ENCODE data around the gene HDAC10.

DNA sequence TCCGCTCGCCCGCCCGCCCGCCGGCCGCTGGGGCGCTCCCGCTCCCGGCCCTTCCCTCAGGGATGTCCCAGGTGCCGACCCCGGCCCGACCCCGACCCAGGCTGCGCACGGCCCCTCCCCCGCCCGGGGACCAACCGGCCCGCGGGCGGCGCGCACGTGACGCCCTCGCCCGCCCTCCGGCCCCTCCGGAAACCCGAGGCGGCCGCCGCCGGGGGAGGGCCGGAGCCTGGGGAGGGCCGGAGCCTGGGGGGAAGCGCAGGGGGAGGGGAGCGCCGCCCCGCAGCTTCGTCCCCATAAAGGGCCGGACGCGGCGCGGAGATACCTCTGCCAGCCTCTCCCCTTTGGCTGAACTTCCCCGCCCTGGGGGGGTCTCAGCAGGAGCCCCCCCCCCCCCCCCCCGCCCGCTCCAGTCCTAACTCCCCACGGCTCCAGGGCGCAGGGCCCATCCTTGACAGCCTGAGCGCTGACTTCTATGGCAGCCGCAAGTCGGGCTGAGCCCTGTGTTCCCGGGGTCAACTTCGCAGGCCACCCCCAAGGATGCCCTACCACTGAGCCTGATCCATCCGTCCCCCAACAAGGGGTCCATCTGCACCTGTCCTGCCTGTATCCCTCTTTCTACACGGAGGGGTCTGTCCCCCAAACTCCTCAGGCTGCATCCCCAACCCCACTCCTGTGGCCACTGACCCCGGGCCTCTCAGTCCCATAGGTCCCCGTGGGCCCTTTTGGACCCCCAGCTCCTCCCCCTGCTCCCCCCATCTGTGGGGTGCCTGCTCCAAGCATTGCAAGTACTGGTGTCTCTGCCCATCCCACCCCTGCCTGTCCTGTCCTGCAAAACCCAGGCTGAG lies 10.8 kb upstream of the HDAC10 start, which contains the start of gene MAPK12:
- TF ChIP-seq FOXJ3 (CRISPR knock-in tag; IDR thresholded peaks at IDR 0.05), result no peak
- no peak for TF ChIP-seq EP300 (IDR thresholded peaks at IDR 0.05; ENCODE audit: borderline replicate concordance in 1 of 2, low read depth in 1 of 2, low read length in 1 of 2)
- TF ChIP-seq, protein P1, sequence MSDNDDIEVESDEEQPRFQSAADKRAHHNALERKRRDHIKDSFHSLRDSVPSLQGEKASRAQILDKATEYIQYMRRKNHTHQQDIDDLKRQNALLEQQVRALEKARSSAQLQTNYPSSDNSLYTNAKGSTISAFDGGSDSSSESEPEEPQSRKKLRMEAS (IDR thresholded peaks at IDR 0.05; ENCODE audit: low read depth), result 0 out of 2 replicates have a peak, but pooled peaks have one; percentile 8
- no peak for TF ChIP-seq NFIC (IDR thresholded peaks at IDR 0.05; ENCODE audit: borderline replicate concordance)
- TF ChIP-seq, protein P2, sequence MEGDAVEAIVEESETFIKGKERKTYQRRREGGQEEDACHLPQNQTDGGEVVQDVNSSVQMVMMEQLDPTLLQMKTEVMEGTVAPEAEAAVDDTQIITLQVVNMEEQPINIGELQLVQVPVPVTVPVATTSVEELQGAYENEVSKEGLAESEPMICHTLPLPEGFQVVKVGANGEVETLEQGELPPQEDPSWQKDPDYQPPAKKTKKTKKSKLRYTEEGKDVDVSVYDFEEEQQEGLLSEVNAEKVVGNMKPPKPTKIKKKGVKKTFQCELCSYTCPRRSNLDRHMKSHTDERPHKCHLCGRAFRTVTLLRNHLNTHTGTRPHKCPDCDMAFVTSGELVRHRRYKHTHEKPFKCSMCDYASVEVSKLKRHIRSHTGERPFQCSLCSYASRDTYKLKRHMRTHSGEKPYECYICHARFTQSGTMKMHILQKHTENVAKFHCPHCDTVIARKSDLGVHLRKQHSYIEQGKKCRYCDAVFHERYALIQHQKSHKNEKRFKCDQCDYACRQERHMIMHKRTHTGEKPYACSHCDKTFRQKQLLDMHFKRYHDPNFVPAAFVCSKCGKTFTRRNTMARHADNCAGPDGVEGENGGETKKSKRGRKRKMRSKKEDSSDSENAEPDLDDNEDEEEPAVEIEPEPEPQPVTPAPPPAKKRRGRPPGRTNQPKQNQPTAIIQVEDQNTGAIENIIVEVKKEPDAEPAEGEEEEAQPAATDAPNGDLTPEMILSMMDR (IDR thresholded peaks at IDR 0.05), result no peak
- TF ChIP-seq JUND (IDR thresholded peaks at IDR 0.05), result no peak
- TF ChIP-seq POLR2AphosphoS5 (IDR thresholded peaks at IDR 0.05; ENCODE audit: low read depth, low read length), result no peak
- no peak for TF ChIP-seq TEAD4 (IDR thresholded peaks at IDR 0.05; ENCODE audit: borderline replicate concordance, insufficient read depth)
- TF ChIP-seq RAD21 (IDR thresholded peaks at IDR 0.05; ENCODE audit: low read length), result no peak
- no peak for TF ChIP-seq FOXM1 (IDR thresholded peaks at IDR 0.05; ENCODE audit: low read depth)
